NCI-H345 treated with DMSO at 0.1 percent for 48 hours (cell line): ENCODE measurements around the gene COG5.

Source experiments
- DNase-seq: peaks from one replicate; lab custom pipeline; 2025; ENCODE audit not compliant: unreplicated experiment; lab: John Stamatoyannopoulos, UW

COG5 gene

GRCh38 chr7:107563775-107564552 lies at the start of gene COG5, which contains the start of gene DUS4L:
Gene COG5, minus strand, starts transcription at chr7:107563920. Its CDS starts 24 bp downstream, at chr7:107563896.
Gene DUS4L, plus strand, starts transcription at chr7:107563971. Its CDS starts 3,100 bp downstream, at chr7:107567071.
- peak; percentile 64 for DNase-seq

- no peak for DNase-seq
Measured at GRCh38 chr7:107613439-107613838, 49.7 kb upstream of the COG5 start.

GRCh38 chr7:107610323-107610722 lies 46.6 kb upstream of the COG5 start:
- no peak for DNase-seq

GRCh38 chr7:107609811-107610261 lies 46.1 kb upstream of the COG5 start:
- DNase-seq = no peak

GRCh38 chr7:107606303-107606702 lies 42.6 kb upstream of the COG5 start:
- no peak for DNase-seq

GRCh38 chr7:107605218-107605815 lies 41.6 kb upstream of the COG5 start:
- no peak for DNase-seq

GRCh38 chr7:107600816-107601215 lies 37.1 kb upstream of the COG5 start:
- DNase-seq = no peak

- no peak for DNase-seq
Measured at GRCh38 chr7:107599262-107599661, 35.5 kb upstream of the COG5 start.

GRCh38 chr7:107597953-107598352 lies 34.2 kb upstream of the COG5 start:
- no peak for DNase-seq

GRCh38 chr7:107597582-107597916 lies 33.8 kb upstream of the COG5 start:
- DNase-seq = no peak

- no peak for DNase-seq
Measured at GRCh38 chr7:107596881-107597581, 33.3 kb upstream of the COG5 start.

- DNase-seq = no peak
Measured at GRCh38 chr7:107594961-107595737, 31.4 kb upstream of the COG5 start.

GRCh38 chr7:107593025-107593410 lies 29.3 kb upstream of the COG5 start:
- no peak for DNase-seq

- no peak for DNase-seq
Measured at GRCh38 chr7:107592361-107593024, 28.8 kb upstream of the COG5 start.

GRCh38 chr7:107591421-107591820 lies 27.7 kb upstream of the COG5 start:
- DNase-seq = no peak

GRCh38 chr7:107588529-107589130 lies 24.9 kb upstream of the COG5 start:
- DNase-seq = no peak

- no peak for DNase-seq
Measured at GRCh38 chr7:107584716-107585115, 21.0 kb upstream of the COG5 start.

GRCh38 chr7:107582875-107583274 lies 19.2 kb upstream of the COG5 start:
- no peak for DNase-seq

- no peak for DNase-seq
Measured at GRCh38 chr7:107581387-107582013, 17.8 kb upstream of the COG5 start.
